GM10847 (cell line): ENCODE measurements around the gene MLX.

Source experiments
- POLR2A ChIP-seq: IDR thresholded peaks from 2 replicates; pipeline ENCODE4 v1.6.1; 2011; ENCODE audit not compliant: insufficient read length; ENCODE audit errors: extremely low read depth

Gene MLX

DNA sequence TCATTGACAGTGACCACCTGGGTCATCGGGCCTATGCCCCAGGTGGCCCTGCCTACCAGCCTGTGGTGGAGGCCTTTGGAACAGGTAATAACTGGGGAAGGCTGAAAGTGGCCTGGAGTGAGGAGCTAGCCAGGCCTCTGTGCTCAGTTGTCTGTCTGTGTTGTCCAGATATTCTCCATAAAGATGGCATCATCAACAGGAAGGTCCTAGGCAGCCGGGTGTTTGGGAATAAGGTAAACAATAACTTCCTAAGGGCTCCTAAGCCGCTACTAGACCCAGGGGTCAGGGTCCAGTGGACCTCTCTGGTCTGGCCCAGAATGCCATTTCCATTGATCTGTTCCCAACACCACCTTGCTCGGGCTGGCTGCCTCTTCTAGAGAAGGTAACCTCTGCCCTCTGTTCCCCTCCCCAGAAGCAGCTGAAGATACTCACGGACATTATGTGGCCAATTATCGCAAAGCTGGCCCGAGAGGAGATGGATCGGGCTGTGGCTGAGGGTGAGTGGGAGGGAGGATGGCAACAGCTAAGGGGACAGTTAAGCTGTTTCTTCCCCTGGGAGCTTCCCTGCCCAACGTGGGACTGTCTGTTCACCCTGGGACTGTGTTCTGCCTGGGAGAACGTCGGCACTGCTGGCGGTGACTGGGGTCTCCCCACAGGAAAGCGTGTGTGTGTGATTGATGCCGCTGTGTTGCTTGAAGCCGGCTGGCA is 1.9 kb upstream of the MLX start:
- TF ChIP-seq POLR2A = no peak

DNA sequence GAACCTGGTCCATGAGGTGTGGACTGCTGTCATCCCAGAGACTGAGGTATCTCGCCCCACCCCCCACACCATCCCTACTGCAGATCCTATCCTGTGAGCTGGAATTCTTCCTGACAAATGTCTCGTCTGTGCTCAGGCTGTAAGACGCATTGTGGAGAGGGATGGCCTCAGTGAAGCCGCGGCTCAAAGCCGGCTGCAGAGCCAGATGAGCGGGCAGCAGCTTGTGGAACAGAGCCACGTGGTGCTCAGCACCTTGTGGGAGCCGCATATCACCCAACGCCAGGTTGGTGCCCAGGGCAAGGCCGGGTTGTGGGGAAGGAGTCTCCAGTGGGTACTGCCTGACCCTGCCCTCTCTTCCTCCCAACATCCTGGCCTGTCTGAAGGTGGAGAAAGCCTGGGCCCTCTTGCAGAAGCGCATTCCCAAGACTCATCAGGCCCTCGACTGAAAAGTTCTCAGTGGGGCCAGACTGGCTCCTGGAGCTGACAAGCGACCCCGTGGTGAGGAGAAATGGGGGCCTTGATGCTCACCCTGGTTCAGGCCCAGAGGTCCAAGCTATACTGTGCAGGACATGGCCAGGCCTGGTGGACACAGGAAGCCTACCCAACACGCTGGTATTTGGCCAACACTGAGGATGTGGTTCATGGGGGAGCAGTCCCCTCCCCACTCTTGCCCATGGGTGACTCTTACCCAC is 1.2 kb upstream of the MLX start:
- TF ChIP-seq POLR2A = no peak

DNA sequence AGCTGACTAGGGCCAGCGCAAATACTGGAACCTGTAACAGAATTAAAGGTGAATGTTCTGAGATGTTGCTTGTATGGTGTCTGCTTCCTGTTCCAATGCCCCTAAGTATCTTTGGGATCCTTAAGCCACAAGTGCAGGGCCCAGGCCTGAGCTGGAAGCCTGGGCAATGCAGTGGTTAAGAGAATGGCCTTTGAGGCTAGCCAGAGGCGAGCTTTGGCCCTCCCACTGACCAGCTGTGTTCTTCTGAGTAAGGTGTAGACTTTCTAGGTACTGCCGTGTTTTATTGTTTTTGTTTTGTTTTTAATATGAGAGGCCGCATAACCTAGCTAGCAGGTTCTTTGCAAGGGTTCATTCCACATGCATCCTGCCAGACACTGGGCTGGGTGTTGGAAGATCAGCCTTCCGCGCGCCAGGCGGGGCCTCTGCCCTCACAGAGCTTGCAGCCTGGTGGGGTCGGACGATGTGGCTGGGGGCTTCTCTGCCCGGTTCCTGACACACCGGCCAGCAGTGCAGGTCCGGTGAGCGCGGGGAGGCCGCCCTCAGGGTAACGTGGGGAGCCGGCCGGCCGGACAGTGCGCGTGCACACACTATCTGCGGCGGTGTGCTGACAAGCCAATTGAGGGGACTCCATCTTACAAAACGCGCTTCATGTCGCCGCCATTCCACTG is 551 bp upstream of the MLX start:
- TF ChIP-seq POLR2A = no peak

DNA sequence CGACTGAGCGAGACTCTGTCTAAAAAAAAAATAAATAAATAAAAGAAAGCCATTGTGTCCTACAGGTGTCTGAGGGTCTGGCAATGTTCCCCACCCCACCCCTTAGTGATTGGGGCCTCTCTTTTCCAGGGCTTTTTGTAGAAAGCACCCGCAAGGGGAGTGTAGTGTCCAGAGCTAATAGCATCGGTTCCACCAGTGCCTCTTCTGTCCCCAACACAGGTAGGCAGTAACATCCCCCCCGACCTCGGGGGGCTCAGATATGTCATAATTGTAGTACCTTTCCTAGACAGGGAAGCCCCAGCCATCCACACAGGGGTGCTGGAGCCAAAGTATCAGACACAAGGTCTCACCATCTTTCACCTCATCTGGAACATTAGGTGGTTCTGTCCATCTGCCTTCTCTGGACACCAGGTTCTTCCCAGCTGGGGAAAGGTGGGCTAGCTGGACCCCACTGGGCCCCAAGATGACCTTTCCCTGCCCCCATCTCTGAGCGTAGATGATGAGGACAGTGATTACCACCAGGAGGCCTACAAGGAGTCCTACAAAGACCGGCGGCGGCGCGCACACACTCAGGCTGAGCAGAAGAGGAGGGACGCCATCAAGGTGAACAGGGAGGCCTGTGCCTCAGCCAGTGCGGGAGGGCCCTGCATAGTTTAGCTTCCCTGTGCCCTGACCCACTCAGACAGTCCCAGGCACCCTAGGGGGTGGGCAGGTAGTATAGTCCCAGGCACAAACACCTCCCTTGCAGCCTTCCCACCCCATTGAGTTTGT is 1.6 kb downstream of the MLX start:
- TF ChIP-seq POLR2A = no peak

DNA sequence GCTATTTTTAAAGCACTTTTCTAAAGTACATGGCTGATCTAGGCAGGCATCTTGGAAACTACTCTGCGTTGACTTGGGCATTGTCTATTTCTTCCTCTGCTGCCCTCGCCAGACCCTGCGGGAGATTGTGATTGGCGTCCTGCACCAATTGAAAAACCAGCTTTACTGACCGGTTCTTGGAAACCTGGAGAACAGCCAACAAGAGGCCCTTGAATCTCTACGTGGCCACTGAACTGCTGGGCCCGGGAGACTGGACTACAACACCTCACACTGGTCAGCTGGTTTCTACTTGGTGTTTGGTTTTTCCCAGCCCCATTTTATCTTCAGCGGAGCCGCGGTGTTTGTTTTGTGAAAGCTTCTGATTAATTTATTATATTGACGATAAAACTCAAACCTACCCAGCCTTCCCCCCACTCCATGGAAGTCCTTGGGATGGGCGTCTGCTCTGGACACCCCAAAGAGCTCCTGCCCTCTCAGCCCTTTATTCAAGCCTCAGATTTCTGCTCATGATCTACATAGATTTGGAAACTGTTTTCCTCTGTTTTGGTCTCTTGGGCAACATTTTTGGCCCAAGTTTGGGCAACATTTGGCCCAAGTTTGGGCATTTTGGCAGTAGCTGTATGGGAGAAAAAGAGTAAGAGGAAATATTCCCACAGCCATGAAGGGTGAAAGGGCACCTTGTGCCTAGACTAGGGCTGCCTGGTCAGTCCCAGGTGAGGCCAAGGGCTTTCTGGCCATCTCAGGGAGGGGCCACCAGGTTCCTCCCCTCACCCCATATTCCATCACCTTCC is 4.7 kb downstream of the MLX start:
- no peak for TF ChIP-seq POLR2A

DNA sequence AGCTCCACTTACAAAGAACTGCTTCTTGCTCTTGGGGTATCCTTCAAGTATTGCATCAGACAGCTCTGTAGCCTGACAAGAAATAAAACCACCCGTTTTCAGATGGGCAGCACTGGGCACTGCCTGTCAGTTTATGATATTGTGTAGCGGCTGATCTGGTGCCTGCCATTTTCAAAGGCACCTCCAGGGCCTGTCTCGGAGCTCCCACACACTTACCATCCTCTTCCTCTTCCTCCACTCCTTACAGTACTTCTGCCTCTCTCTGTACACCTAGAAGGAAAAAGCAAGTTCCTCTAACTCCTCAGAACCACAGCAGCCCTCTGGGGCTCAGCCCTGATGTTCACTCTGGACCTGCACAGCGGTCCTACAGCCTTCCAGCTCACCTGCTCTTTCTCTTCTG is 6.2 kb downstream of the MLX start:
- TF ChIP-seq POLR2A = no peak

DNA sequence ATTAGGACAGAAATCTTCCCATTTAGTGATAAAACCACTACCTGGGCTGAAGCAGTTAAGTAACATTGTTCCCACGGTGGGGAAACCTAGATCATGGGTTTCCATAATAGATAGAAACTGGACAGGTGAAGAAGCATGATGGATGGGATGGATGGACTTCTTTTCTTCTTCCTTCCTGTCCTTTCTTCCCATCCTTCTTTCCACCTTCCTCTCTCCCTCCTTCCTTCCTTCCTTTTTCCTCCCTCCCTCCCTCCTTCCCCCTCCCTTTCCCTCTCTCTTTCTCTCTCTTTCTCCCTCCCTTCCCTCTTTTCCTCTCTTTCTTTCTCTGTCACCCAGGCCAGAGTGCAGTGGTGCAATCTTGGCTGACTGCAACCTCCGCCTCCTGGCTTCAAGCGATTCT is 7.6 kb downstream of the MLX start:
- no peak for TF ChIP-seq POLR2A

DNA sequence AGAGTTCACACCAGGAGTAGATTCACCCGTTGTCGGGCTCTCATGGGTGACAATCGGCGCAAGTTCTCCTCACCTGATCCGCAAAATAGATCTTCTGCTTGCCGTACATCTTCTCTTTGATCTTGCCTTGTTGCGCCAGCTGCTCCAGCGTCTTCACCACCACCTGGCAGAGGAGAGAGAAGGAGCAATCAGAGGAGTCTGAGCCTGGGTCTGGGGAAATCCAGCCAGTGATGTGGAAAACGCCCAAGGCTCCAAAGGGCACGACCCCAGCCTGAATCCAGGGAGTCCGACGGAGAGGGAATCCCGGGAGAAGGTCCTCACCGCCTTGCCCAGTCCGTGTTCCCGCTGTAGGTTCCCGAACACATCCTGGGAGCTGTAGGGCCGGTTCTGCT is 10.2 kb downstream of the MLX start:
- TF ChIP-seq POLR2A = no peak

DNA sequence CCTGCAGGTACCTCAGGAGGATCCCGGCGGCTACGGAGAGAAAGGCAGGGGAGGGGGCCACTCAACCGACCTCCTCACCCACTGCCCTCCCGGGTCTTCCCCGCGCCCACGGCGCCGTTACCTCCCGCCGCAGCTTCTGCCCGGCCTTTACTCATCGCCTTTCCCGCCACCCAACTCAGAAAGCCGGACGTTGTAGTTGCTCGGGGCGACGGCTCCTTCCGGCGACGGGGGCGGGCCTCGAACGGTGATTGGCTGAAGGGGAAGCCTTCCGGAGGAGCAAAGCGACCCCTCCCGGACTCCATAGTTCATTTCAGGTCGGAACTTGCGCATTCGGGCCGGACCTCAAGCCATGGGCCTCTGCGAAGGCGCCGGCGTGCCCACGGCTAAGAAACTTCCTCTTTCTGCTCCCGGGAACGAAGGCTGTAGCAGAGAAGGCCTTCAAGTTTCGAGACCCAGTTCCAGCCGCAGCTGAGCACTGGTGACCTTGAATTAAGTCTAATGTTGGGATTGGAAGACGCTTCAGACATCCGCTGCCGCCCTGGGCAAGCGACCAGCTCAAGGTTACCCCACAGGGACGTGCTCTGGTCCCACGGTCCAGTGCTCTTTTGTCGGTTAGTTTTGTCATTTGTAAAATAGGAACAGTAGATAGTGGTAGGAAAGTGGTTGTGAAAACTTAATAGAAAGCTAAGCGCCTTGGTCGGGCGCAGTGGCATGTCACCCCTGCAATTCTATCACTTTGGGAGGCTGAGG is 10.8 kb downstream of the MLX start, which contains the start of gene PSMC3IP:
Gene PSMC3IP (minus strand): TSS at position 198 of the 750 bp plus-strand sequence. CDS start 43 bp downstream, at position 155.
- peak; percentile 75 for TF ChIP-seq POLR2A

DNA sequence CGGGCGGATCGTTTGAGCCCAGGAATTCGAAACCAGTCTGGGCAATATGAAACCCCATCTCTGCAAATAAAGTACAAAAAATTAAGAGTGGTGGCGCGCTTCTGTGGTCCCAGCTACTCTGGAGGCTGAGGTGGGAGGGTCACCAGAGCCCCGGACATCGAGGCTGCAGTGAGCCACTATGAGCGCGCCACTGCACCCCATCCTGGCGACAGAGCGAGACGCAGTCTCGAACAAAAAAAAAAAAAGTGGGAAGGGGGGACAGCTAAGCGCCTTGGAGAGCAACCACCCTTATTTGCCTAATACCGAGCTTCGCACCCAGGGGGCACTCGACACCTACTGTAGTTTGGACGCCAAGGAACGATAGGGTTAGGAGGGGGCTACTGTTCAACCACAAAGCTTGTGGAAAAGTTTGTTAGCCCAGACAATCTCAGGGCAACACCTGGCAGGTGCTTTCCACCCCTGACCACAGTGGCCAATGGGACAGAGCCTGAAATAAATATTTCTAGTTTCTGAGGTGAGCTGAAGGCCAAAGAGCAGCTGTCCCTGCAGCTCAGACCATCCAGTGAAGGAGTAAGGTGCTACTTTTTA is 11.5 kb downstream of the MLX start:
- no peak for TF ChIP-seq POLR2A

DNA sequence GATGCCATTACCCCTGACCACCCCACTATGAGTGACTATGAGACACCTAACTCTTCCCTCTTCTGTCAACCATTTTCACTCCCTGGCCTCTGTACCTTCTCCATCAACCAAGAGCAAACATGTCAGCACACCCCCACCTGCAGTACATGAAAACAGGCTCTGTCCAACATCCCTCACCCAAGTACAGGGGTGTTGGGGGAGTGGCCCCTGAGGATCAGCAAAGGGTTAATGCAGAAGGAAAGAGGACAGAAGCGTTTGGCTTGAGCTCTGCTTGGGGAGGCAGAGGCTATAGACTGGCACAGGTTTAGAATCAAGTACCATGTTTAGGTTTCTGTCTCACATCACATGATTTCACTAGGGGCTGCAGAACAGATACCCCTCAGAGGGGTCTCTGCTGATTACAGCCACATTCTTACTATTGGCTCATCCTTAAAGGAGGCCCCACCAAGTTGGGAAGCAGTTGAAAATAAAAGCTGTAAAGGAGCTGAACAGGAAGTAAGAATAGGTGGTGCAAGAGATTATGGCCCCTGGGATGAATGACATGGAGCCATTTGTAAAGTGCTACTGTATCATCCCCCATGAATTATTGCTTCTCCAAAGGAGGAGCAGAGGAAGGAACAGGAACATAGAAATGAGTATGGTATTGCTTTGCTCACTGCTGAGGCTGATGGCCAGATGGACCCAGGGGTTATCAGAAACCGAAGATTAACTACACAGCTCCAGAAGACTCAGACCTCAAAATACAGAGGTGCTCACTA is 13.1 kb downstream of the MLX start:
- TF ChIP-seq POLR2A = no peak

DNA sequence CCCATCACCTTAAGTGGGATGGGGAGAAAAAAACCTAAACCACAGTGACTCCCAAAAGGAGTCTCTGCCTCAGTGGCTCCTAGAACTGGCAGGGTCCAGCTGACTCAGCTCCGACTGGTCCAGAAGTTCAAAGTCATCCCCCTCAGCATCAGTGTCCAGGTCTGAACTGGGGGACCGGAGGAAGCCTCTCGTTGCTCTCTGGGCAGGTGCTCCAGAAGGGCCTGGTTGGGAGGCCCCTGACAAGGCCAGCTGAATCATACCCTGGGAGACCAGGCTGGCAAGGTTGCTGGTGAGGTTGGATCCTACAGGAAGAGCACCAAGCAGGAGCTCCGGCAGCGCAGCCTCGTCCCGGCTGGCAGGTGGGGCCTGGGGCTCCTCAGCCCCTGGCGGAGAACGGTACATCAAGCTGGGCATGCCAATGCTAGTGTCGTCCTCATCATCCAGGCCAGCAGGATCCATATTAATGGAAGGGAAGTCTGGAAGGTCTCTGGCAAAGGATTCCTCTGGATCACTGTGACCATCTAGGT is 14.9 kb downstream of the MLX start:
- TF ChIP-seq POLR2A = no peak

DNA sequence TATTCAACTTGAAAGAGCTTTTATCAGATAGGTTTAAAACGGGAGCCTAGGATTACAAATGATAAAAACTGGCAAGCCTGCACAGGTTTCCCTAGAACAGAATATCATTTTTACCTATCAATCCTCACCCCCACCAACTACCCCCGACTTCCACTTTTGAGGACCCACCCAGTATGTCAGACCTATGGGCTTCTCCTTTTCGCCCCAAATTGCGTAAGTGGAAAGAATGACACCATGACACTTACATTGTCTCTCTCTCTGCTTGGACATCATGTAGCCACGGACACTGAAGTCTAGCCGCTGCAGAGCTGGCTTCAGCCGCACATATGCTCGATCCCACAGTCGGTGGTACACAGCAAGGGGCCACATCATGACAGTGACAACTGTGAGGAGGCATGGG is 18.0 kb downstream of the MLX start:
- TF ChIP-seq POLR2A = no peak
